Transverse colon (tissue), 4 donors: ENCODE results near the gene MBP.

Source experiments
- CTCF ChIP-seq, 5 experiments: fragments of 200-600 bp in 3 of 5; fragments of 450-650 bp in 2 of 5; sonication (generic) in 3 of 5; IDR thresholded peaks; 1 replicate in 2 of 5; 2 replicates in 3 of 5; pipeline ENCODE4 v1.5.1; 2016 to 2017; ENCODE audit warnings: antibody characterized with exemption in 5 of 5, inconsistent platforms in 3 of 5, mild to moderate bottlenecking in 2 of 5, moderate library complexity in 1 of 5
- EP300 ChIP-seq: sonication (generic); formaldehyde crosslinking; IDR thresholded peaks from one replicate; pipeline ENCODE4 v1.6.1; 2017; ENCODE audit warnings: antibody characterized with exemption, low read depth
- POLR2A ChIP-seq: fragments of 450-650 bp; IDR thresholded peaks from one replicate; pipeline ENCODE4 v1.6.1; 2016; ENCODE audit warnings: antibody characterized with exemption, mild to moderate bottlenecking, moderate library complexity
- POLR2AphosphoS5 ChIP-seq, 3 donors: sonication (generic); formaldehyde crosslinking; IDR thresholded peaks; one replicate each; pipeline ENCODE4 v1.6.1; 2016; ENCODE audit warnings: antibody characterized with exemption in 3 of 3

GRCh38 chr18:77066101-77066500 lies 66.5 kb downstream of the MBP start:
- no peak for TF ChIP-seq CTCF (IDR thresholded peaks at IDR 0.05)
- TF ChIP-seq EP300, result no peak
- TF ChIP-seq POLR2A, result no peak
- TF ChIP-seq POLR2AphosphoS5 (IDR thresholded peaks at IDR 0.05), result no peak
